22Rv1 (cell line): ENCODE data around the gene RAB3A.

ENCODE experiments used
- ZFX ChIP-seq: fragments of 450-650 bp; IDR thresholded peaks from 2 replicates; pipeline ENCODE4 v1.6.1; 2017; ENCODE audit warnings: antibody characterized with exemption, borderline replicate concordance
- TF ChIP-seq, protein P1 (sequence below): fragments of 450-650 bp; IDR thresholded peaks from 2 replicates; pipeline ENCODE4 v1.5.1; 2017; ENCODE audit warnings: mild to moderate bottlenecking

DNA sequence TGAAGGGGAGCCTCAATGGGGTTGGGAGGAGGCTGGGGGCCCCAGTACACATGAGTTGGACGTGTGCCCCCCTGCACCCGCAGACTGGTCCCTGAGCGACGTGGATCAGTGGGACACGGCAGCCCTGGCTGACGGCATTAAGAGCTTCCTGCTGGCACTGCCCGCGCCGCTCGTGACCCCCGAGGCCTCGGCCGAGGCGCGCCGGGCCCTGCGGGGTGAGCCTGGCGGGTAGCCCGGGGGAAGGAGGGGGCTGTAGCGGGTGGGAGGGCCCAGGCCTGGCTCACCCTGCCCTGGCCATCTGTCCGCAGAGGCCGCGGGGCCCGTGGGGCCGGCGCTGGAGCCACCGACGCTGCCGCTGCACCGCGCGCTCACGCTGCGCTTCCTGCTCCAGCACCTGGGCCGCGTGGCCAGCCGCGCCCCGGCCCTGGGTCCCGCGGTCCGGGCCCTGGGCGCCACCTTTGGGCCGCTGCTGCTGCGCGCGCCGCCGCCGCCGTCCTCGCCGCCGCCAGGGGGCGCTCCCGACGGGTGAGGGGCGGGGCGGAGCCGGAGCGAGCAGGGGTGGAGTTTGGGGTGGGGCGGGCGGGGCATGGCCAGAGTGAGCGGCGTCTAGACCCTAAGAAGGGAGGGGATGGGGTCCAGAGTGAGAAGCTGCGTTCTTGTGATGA is 42.7 kb downstream of the RAB3A start:
- TF ChIP-seq, protein P1, sequence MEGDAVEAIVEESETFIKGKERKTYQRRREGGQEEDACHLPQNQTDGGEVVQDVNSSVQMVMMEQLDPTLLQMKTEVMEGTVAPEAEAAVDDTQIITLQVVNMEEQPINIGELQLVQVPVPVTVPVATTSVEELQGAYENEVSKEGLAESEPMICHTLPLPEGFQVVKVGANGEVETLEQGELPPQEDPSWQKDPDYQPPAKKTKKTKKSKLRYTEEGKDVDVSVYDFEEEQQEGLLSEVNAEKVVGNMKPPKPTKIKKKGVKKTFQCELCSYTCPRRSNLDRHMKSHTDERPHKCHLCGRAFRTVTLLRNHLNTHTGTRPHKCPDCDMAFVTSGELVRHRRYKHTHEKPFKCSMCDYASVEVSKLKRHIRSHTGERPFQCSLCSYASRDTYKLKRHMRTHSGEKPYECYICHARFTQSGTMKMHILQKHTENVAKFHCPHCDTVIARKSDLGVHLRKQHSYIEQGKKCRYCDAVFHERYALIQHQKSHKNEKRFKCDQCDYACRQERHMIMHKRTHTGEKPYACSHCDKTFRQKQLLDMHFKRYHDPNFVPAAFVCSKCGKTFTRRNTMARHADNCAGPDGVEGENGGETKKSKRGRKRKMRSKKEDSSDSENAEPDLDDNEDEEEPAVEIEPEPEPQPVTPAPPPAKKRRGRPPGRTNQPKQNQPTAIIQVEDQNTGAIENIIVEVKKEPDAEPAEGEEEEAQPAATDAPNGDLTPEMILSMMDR, result peak; percentile 97
- TF ChIP-seq ZFX, result no peak
